ENCODE data around the gene VMP1. TPM values are rescaled to one million over a fixed set of nuclear protein-coding genes. Genes with fewer than 3 reads are reported as not detected.

The VMP1 gene
- 197 and 272 TPM in 2 replicates for total RNA-seq (2012; rRNA removed)
- polyA plus RNA-seq (2012; rRNA removed) = 59.9 and 89.8 TPM in 2 replicates
- 9.5 and 20.9 TPM in 2 replicates for polyA plus RNA-seq (2012; cell fraction: cytosol; rRNA removed)
- 28.0 and 437 TPM in 2 replicates for polyA plus RNA-seq (2012; cell fraction: nucleus; rRNA removed; ENCODE audit: low replicate concordance)
- Bru-seq, nascent RNA = percentile 95 among the genes with signal in this experiment
- BruChase-seq, experiment 1, labeled RNA remaining after a 6-hour chase = percentile 90 among the genes with signal in this experiment
- percentile 79 among the genes with signal in this experiment for BruChase-seq, experiment 2, labeled RNA remaining after a 2-hour chase
- long read RNA-seq, full-length matches to known transcripts = 97 of 117 reads
- long read RNA-seq, partial matches to known transcripts = 6 of 117 reads
- long read RNA-seq, other reads (novel, unspliced or antisense) = 14 of 117 reads

DNA sequence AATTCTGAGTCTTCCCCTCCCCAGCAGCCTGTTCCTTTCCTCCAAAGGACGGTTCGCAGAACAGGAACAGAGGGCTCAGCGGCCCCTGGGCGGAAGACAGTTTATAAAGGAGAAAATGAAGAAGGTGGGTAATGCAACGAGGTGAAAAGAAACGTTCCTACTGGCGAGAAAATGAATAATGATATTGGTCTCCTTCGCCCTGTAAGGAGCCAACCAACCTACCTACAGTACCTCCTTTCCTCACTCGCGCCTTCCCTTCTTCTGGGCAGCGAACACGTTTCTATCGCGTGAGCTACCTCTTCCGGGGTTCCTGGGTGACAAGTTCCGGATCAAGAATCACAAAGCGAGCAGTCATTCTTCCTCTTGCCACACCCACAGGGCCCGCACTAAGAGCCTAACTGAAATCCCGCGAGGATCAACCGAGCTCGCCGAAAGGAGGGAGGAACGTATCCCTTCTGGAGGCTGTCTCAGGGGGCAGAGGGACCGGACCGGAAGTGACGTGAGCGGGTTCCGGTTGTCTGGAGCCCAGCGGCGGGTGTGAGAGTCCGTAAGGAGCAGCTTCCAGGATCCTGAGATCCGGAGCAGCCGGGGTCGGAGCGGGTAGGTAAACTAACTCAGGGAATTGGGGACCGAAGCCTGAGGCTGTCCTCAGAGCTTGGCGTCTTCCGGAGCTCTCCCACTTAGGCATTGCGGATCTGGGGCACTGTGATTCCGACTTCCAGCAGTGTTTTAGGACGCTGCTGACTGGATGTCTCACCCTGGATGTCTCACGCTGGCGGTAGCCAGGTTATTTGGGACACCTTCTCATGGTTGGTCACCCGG is at the start of gene VMP1, which contains the start of gene PTRH2:
Gene VMP1, plus strand, starts transcription at position 506 of the 822 bp plus-strand sequence. CDS start 23,793 bp downstream, outside the sequence.
Gene PTRH2, minus strand, starts transcription at position 282 of the 822 bp plus-strand sequence. CDS start 9,452 bp downstream, outside the sequence.
- Histone ChIP-seq H3K9me3 (ENCODE audit: control insufficient read depth, insufficient read depth, low read length) (no peaks in the 10 kb centered on the region), H3K9me1 (ENCODE audit: insufficient read depth, low read length) (no peaks in the 10 kb centered on the region), H3K36me3 (ENCODE audit: control insufficient read depth, insufficient read depth, low read length) (no peaks in the 10 kb centered on the region), H3K56ac (ENCODE audit: extremely low read depth, insufficient read depth, low read length) (peak within 1 kb of the TSS; percentile 82), H2BK15ac (ENCODE audit: low read depth, low read length) (peak within 1 kb of the TSS; percentile 26; the same call in 1 of the 3 replicates), H2BK5ac (ENCODE audit: low read depth, low read length, poor library complexity, severe bottlenecking) (peak within 1 kb of the TSS; percentile 67), H3K4me2 (ENCODE audit: low read depth, low read length) (peak within 1 kb of the TSS; percentile 98), H4K5ac (ENCODE audit: low read depth, low read length) (peak within 1 kb of the TSS; percentile 51), H3K4me1 (ENCODE audit: control insufficient read depth, insufficient read depth, low read length) (no peaks in the 10 kb centered on the region), H4K91ac (ENCODE audit: insufficient read depth, low read depth, low read length) (peak within 1 kb of the TSS; percentile 59), H4K8ac (ENCODE audit: low read depth in 2 of 2, low read length in 2 of 2) (peak within 1 kb of the TSS; percentile 67 to 94), H2AFZ (replicated peaks; ENCODE audit: low read length, poor library complexity) (peak within 1 kb of the TSS; percentile 92), H3K14ac (replicated peaks; ENCODE audit: low read depth, low read length) (peak within 1 kb of the TSS; percentile 95), H2AK5ac (ENCODE audit: low read depth, low read length) (peak within 1 kb of the TSS; percentile 82), H3K27me3 (ENCODE audit: control insufficient read depth, insufficient read depth, low read length) (no peaks in the 10 kb centered on the region), H3K23ac (ENCODE audit: low read depth, low read length) (peak within 1 kb of the TSS; percentile 86), H2BK20ac (ENCODE audit: low read depth, low read length) (no peak within 1 kb of the TSS), H3K18ac (ENCODE audit: low read depth, low read length) (peak within 1 kb of the TSS; percentile 16; the same call in 1 of the 2 replicates), H2BK120ac (ENCODE audit: low read depth, low read length) (peak within 1 kb of the TSS; percentile 22; the same call in 1 of the 2 replicates), H3K4ac (ENCODE audit: low read depth, low read length) (peak within 1 kb of the TSS; percentile 75), H2AK9ac (replicated peaks; ENCODE audit: low read depth, low read length, poor library complexity) (peak within 1 kb of the TSS; percentile 99), H3K9ac (ENCODE audit: low read depth, low read length) (peak within 1 kb of the TSS; percentile 90), H3K27ac (ENCODE audit: insufficient read depth, low read length) (peak within 1 kb of the TSS; percentile 81), H3K4me3 (ENCODE audit: insufficient read depth, low read depth, low read length) (peak within 1 kb of the TSS; percentile 68), H3K79me1 (ENCODE audit: low read depth in 1 of 2, low read length in 2 of 2) (peaks cover 7 to 32% of the 10 kb centered on the region in 2 experiments; a peak in 3 of 4 replicates), H4K20me1 (ENCODE audit: insufficient read depth, low read length) (peaks cover 33% of the 10 kb centered on the region)
- ATAC-seq (ENCODE audit: low read depth) = peak; percentile 97
- intact Hi-C loops (cut with micrococcal nuclease) = loop anchor here (2.0 to 5.0 kb wide), 2 partner anchors 135 to 151 kb away; no protein-coding TSS in a partner anchor
- POLR2A ChIA-PET (ENCODE audit: unreplicated experiment) = interaction anchor here (0.6 to 1.4 kb wide), 3 partner anchors 20 to 88 kb away, joined by 3 to 4 read pairs (median 3); no protein-coding TSS in a partner anchor
- DNase-seq = peak; percentile 100
- no TSS peak for BruUV-seq (replicated peaks)
- WGBS, 2 experiments (ENCODE audit: extremely low coverage in 2 of 2, insufficient read length in 1 of 2) = 0% methylated on average over 12 of the region's 45 CpGs; no CpG with 5 or more reads in 1 of the 2 experiments
- in situ Hi-C loops (cut with MboI; ENCODE audit: low sequenced_read_pairs) = no loop called here
- dilution Hi-C loops (cut with HindIII; ENCODE audit: low sequenced_read_pairs, unreplicated experiment) = no loop called here
- CTCF ChIA-PET = no interaction called here
- TF ChIP-seq RCOR1 (IDR thresholded peaks at IDR 0.05; ENCODE audit: insufficient replicate concordance, low read length) (no peak), MXI1 (IDR thresholded peaks at IDR 0.05; ENCODE audit: borderline replicate concordance, low read depth, low read length) (peak; percentile 98), NFE2L2 (IDR thresholded peaks at IDR 0.05; ENCODE audit: low read depth, low read length) (peak; percentile 65; the same call in 1 of the 2 replicates), SMC3 (IDR thresholded peaks at IDR 0.05; ENCODE audit: low read depth, low read length) (no peak), CHD1 (IDR thresholded peaks at IDR 0.05; ENCODE audit: low read depth, low read length) (no peak; the same call in 1 of the 2 replicates), MAFK (IDR thresholded peaks at IDR 0.05; ENCODE audit: low read depth, low read length) (peak; percentile 27; the same call in 1 of the 2 replicates), BHLHE40 (IDR thresholded peaks at IDR 0.05; ENCODE audit: low read depth, low read length) (peak; percentile 92), RAD21 (IDR thresholded peaks at IDR 0.05; ENCODE audit: low read length) (no peak), RFX5 (IDR thresholded peaks at IDR 0.05; ENCODE audit: low read depth, low read length) (no peak; the same call in 1 of the 2 replicates)
- TF ChIP-seq, protein P1, sequence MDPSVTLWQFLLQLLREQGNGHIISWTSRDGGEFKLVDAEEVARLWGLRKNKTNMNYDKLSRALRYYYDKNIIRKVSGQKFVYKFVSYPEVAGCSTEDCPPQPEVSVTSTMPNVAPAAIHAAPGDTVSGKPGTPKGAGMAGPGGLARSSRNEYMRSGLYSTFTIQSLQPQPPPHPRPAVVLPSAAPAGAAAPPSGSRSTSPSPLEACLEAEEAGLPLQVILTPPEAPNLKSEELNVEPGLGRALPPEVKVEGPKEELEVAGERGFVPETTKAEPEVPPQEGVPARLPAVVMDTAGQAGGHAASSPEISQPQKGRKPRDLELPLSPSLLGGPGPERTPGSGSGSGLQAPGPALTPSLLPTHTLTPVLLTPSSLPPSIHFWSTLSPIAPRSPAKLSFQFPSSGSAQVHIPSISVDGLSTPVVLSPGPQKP (IDR thresholded peaks at IDR 0.05; ENCODE audit: borderline replicate concordance, low read depth, low read length) = no peak
- TF ChIP-seq, protein P2, sequence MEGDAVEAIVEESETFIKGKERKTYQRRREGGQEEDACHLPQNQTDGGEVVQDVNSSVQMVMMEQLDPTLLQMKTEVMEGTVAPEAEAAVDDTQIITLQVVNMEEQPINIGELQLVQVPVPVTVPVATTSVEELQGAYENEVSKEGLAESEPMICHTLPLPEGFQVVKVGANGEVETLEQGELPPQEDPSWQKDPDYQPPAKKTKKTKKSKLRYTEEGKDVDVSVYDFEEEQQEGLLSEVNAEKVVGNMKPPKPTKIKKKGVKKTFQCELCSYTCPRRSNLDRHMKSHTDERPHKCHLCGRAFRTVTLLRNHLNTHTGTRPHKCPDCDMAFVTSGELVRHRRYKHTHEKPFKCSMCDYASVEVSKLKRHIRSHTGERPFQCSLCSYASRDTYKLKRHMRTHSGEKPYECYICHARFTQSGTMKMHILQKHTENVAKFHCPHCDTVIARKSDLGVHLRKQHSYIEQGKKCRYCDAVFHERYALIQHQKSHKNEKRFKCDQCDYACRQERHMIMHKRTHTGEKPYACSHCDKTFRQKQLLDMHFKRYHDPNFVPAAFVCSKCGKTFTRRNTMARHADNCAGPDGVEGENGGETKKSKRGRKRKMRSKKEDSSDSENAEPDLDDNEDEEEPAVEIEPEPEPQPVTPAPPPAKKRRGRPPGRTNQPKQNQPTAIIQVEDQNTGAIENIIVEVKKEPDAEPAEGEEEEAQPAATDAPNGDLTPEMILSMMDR (conservative IDR thresholded peaks at IDR 0.05; ENCODE audit: low read depth, low read length) = no peak

All from IMR-90 (cell line).